Adrenal gland (tissue), 12 donors: Measurements from ENCODE around the gene PEAK1. TPM values are rescaled to one million over a fixed set of nuclear protein-coding genes. Genes with fewer than 3 reads are reported as not detected.

Experiments used
- DNase-seq, 7 donors: peaks; one replicate each; pipeline ENCODE4 v3.0.0-alpha.2; 2019 to 2020
- H3K27ac ChIP-seq, 5 donors: fragments of 200-600 bp; sonication (generic) in 4 of 5; 1 replicate in 3 of 5; 2 replicates in 2 of 5; pipeline versions ENCODE4 v1.5.1 to v1.8.0; 2016 to 2020; ENCODE audit warnings: mild to moderate bottlenecking in 1 of 5
- H3K27me3 ChIP-seq: fragments of 200-600 bp; 2 replicates; pipeline ENCODE4 v1.8.0; 2021
- H3K36me3 ChIP-seq, 2 donors: fragments of 200-600 bp; replicated peaks in 1 of 2; 1 replicate in 1 of 2; 2 replicates in 1 of 2; pipeline versions ENCODE4 v1.5.1 to v1.8.0; 2018 to 2022
- H3K4me1 ChIP-seq, 2 donors: fragments of 200-600 bp; replicated peaks in 1 of 2; 1 replicate in 1 of 2; 2 replicates in 1 of 2; pipeline versions ENCODE4 v1.5.1 to v1.8.0; 2018 to 2021
- H3K4me3 ChIP-seq, 4 donors: fragments of 200-600 bp; sonication (generic) in 3 of 4; one replicate each; pipeline ENCODE4 v1.5.1; 2016 to 2018
- H3K9me3 ChIP-seq, 3 donors: fragments of 200-600 bp; sonication (generic) in 1 of 3; replicated peaks in 1 of 3; 1 replicate in 2 of 3; 2 replicates in 1 of 3; pipeline versions ENCODE4 v1.5.1 to v1.8.0; 2016 to 2021
- CTCF ChIP-seq, 6 experiments: fragments of 450-650 bp in 4 of 6; fragments of 200-600 bp in 2 of 6; sonication (generic) in 1 of 6; IDR thresholded peaks; 1 replicate in 5 of 6; 2 replicates in 1 of 6; pipeline versions ENCODE4 v1.5.1 to v1.8.0; 2016 to 2021; ENCODE audit warnings: antibody characterized with exemption in 6 of 6, mild to moderate bottlenecking in 2 of 6, moderate library complexity in 1 of 6
- POLR2A ChIP-seq, 2 donors: fragments of 450-650 bp; IDR thresholded peaks; one replicate each; pipeline ENCODE4 v1.6.1; 2017; ENCODE audit warnings: antibody characterized with exemption in 2 of 2, mild to moderate bottlenecking in 2 of 2, moderate library complexity in 1 of 2
- WGBS, 4 donors: extraction: QIAGEN DNeasy Blood & Tissue Kit in 2 of 4; methylation state at CpG; one replicate each; pipeline versions ENCODE4 v1.1.5 to v1.1.7; 2013 to 2017; 5-methylcytosine and 5-hydroxymethylcytosine counted together
- intact Hi-C, 2 donors: fragments of 100-400 bp; cut with DNase I; formaldehyde crosslinking; loops; one replicate each; pipeline versions ENCODE4 v1.14.1 to v1.15.0; 2022 to 2023
- polyA plus RNA-seq, 3 donors: library from polyadenylated mRNA; stranded (reverse); fragments of 200-250 nt in 2 of 3; fragments of 350-450 nt in 1 of 3; fragmentation: Illumina TruSeq in 1 of 3; extraction: RNeasy Lipid Tissue Mini Kit (QIAGEN cat#74804) in 1 of 3; gene quantifications; one replicate each; pipeline ENCODE4 v1.2.3, GENCODE V29; 2013 to 2014
- total RNA-seq, 9 donors: library from RNA; depleted of rRNA in 4 of 9; stranded (reverse); fragments of >200 nt in 4 of 9; fragments of 120-200 nt in 1 of 9; fragmentation: NEBNext Ultra II Directional in 1 of 9; extraction: Animal tissue kit (Norgen Biotek cat#: 25700) in 1 of 9; gene quantifications; one replicate each; pipeline versions ENCODE4 v1.1.0 to v1.2.4, GENCODE V29; 2013 to 2023
- donor health status: healthy with polysubstance abuse.
- donor health status: Bipolar disorder and iron deficiency.
- donor health status: DM: yes; HTN: yes; CAD: no.
- donor health status: DM: no; HTN: no; CAD: no.
- donor health status: DM: no; HTN: no; CAD: no.
- donor health status: DM: yes; HTN: yes; CAD: no.

The PEAK1 gene
- total and polyA plus RNA-seq, 12 donors = 3.1 to 68.4 (median 26.4) TPM

DNA sequence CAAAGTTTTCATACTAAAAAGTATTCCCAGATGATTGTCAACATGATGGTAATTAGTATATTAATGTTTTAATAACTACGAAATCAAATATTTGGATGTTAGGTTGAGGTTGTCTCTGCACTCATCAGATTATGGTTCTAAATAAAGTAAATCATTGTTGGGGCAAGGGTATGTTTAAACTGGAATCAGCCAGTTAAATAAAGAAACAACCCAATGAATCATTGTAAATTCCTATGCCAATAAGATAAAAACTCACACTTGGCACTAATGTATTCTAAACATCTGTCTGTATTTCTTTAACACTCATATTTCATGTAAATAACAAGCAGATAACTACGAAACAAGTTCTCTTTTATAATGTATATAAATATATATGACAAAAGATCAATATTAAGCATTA is 92.7 kb downstream of the PEAK1 start:
- intact Hi-C loops = no loop called here

DNA sequence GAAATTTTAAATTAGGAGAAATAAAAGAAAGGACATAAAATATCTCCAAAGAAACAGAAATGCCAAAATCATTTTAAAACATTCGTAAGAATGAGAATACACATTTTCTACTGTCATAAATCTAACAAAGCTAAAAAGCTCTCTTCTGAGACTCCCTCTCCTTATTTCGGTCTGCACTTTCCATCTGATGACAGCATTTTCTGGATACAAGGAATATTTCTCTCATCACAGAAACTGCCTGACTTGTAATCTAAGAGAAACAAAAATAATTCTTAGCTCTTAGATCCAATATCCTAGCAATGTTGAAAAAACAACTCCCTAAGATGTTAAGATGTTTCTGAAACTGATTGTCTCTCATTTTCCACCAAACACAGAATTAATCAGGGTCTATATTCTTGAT is 93.5 kb downstream of the PEAK1 start:
- no peaks in the 10 kb centered on the region for H3K27me3 ChIP-seq
- DNase-seq = no peak
- 78 to 88% (median 82%) methylated on average over 2 of the region's 2 CpGs for WGBS, 4 donors
- H3K27ac ChIP-seq = no peak overlapping the region
- no peak for TF ChIP-seq CTCF (IDR thresholded peaks at IDR 0.05)
- TF ChIP-seq POLR2A (IDR thresholded peaks at IDR 0.05) = no peak
- no peak overlapping the region for H3K4me3 ChIP-seq
- no peaks in the 10 kb centered on the region for H3K36me3 ChIP-seq
- peaks cover 3 to 12% of the 10 kb centered on the region in 2 donors for H3K4me1 ChIP-seq
- H3K9me3 ChIP-seq = no peaks in the 10 kb centered on the region
- intact Hi-C loops = no loop called here

More for the DNA sequence above, 92.7 kb downstream of the PEAK1 start:
- Histone ChIP-seq H3K4me3 (no peak overlapping the region), H3K4me1 (peaks cover 3 to 12% of the 10 kb centered on the region in 2 donors), H3K36me3 (no peaks in the 10 kb centered on the region), H3K27ac (no peak overlapping the region), H3K9me3 (no peaks in the 10 kb centered on the region), H3K27me3 (no peaks in the 10 kb centered on the region)
- DNase-seq = no peak
- TF ChIP-seq CTCF (IDR thresholded peaks at IDR 0.05) = no peak
- TF ChIP-seq POLR2A (IDR thresholded peaks at IDR 0.05) = no peak
- 69 to 87% (median 81%) methylated on average over 2 of the region's 2 CpGs for WGBS, 4 donors

GRCh38 chr15:77312523-77312922 is 107.4 kb downstream of the PEAK1 start:
- H3K9me3 ChIP-seq = no peaks in the 10 kb centered on the region
- intact Hi-C loops = no loop called here
- no peaks in the 10 kb centered on the region for H3K4me1 ChIP-seq
- H3K27me3 ChIP-seq = no peaks in the 10 kb centered on the region
- DNase-seq = no peak
- TF ChIP-seq CTCF (IDR thresholded peaks at IDR 0.05) (no peak), POLR2A (IDR thresholded peaks at IDR 0.05) (no peak)
- H3K36me3 ChIP-seq = no peaks in the 10 kb centered on the region
- WGBS, 4 donors = 60 to 78% (median 71%) methylated on average over 1 of the region's 1 CpG
- no peak overlapping the region for H3K4me3 ChIP-seq
- no peak overlapping the region for H3K27ac ChIP-seq

GRCh38 chr15:77311618-77312398 is 108.1 kb downstream of the PEAK1 start:
- TF ChIP-seq CTCF (IDR thresholded peaks at IDR 0.05) = no peak
- TF ChIP-seq POLR2A (IDR thresholded peaks at IDR 0.05) = no peak
- Histone ChIP-seq H3K4me3 (no peak overlapping the region), H3K36me3 (no peaks in the 10 kb centered on the region), H3K4me1 (peaks cover 2% of the 10 kb centered on the region in 2 donors), H3K27ac (no peak overlapping the region), H3K9me3 (no peaks in the 10 kb centered on the region), H3K27me3 (no peaks in the 10 kb centered on the region)
- intact Hi-C loops = no loop called here
- 88 to 93% (median 91%) methylated on average over 8 of the region's 8 CpGs for WGBS, 4 donors
- DNase-seq = no peak
